Panc1 (cell line): ENCODE data around the gene GLIS1.

Experiments
- CTCF ChIP-seq: fragments of 450-650 bp; IDR thresholded peaks from 2 replicates; pipeline ENCODE4 v1.5.1; 2017; ENCODE audit warnings: mild to moderate bottlenecking
- POLR2AphosphoS5 ChIP-seq: IDR thresholded peaks from 2 replicates; pipeline ENCODE4 v1.6.1; 2012; ENCODE audit warnings: mild to moderate bottlenecking, low read depth, low read length, moderate library complexity
- REST ChIP-seq, 2 experiments: IDR thresholded peaks; 2 replicates each; pipeline ENCODE4 v1.6.1; 2011 to 2012; ENCODE audit warnings: low read depth in 2 of 2, control low read depth in 1 of 2, low read length in 1 of 2, mild to moderate bottlenecking in 1 of 2, moderate library complexity in 1 of 2; ENCODE audit not compliant: insufficient read depth in 1 of 2
- SIN3A ChIP-seq: IDR thresholded peaks from 2 replicates; pipeline ENCODE4 v1.6.1; 2012; ENCODE audit warnings: low read depth, mild to moderate bottlenecking, low read length, moderate library complexity, borderline replicate concordance; ENCODE audit not compliant: insufficient read depth

DNA sequence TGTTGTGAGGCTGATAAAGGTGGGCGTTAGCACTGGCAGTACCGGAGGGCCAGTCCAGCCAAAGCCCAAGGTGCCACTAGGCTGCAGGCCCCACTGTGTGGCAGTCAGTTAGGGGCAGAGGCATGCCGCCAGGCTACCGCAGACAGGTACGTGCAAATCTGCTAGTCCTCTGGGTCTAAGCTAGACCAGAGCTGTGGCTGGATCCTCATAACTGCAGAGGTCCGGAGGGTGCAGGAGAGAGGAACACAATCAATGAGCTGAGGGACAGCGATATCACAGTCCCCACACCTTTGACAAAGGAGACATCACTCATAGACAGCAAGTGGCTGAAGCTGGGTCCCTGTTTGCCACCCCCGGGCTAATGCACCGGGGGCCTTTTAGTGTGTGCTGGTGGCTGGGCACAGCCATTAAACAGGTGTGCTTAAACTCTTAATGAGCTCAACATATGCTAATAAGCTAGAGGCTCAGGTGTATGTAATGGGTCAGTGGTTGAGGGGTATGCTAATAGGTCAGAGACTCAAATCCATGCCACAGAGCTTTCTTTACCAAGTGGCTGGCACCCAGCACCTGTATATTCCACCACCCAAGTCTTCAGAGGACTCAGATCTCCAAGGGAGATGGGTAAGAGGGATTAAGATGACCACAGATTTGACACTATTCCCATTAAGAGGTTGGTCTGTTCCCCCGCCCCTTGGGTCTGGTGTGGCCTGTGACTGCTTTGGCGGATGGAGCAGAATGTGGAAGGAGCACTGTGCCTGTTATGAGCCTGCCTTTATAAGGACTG lies 82.0 kb downstream of the GLIS1 start:
- no peak for TF ChIP-seq CTCF
- no peak for TF ChIP-seq POLR2AphosphoS5
- no peak for TF ChIP-seq SIN3A
- TF ChIP-seq REST (IDR thresholded peaks at IDR 0.05; ENCODE audit: insufficient read depth in 1 of 2, low read depth in 2 of 2, low read length in 1 of 2) = no peak
